ENCODE measurements around the gene STMN1.

- TF ChIP-seq CTCF (IDR thresholded peaks at IDR 0.05) (no peak), POLR2A (IDR thresholded peaks at IDR 0.05) (no peak)
Measured at GRCh38 chr1:25862785-25863485, 43.3 kb downstream of the STMN1 start.
